Activated CD4-positive, alpha-beta T cell treated with anti-CD3 and anti-CD28 coated beads, Interleukin-2, Interleukin-4, amounts not matched to agents 100 ng/mL and 50 ng/mL, durations not matched to agents 16 hours and 8 hours (primary cell): ENCODE measurements around the gene DGUOK.
A peak's percentile ranks its signal among the peaks of the same experiment; 100 is the strongest.
"Not testable (repeated sequence)": the region's sequence is repeated elsewhere in the genome, so short reads cannot be mapped to it uniquely, and the experiment has no call there.

ENCODE experiments used
- DNase-seq: peaks from one replicate; pipeline ENCODE4 v3.0.0-alpha.2; 2020; ENCODE audit warnings: low spot score

Gene DGUOK

GRCh38 chr2:73920577-73921545 is 5.8 kb upstream of the DGUOK start:
- DNase-seq: no peak

- DNase-seq: no peak
Observed at GRCh38 chr2:73921581-73921980, 5.1 kb upstream of the DGUOK start.

GRCh38 chr2:73922681-73923080 is 4.0 kb upstream of the DGUOK start:
- no peak for DNase-seq

- DNase-seq: no peak
Observed at GRCh38 chr2:73925033-73925704, 1.5 kb upstream of the DGUOK start.

- no peak for DNase-seq
Observed at GRCh38 chr2:73925853-73926492, 707 bp upstream of the DGUOK start.

GRCh38 chr2:73927344-73927743 is 664 bp downstream of the DGUOK start:
- no peak for DNase-seq

- DNase-seq: no peak
Observed at GRCh38 chr2:73928963-73929347, 2.3 kb downstream of the DGUOK start.

- DNase-seq: no peak
Observed at GRCh38 chr2:73930386-73930785, 3.7 kb downstream of the DGUOK start.

GRCh38 chr2:73931531-73932500 is 5.1 kb downstream of the DGUOK start:
- DNase-seq: peak; percentile 78

- no peak for DNase-seq
Observed at GRCh38 chr2:73933194-73933593, 6.5 kb downstream of the DGUOK start.

GRCh38 chr2:73935641-73936040 is 9.0 kb downstream of the DGUOK start:
- no peak for DNase-seq

GRCh38 chr2:73937103-73937885 is 10.6 kb downstream of the DGUOK start:
- no peak for DNase-seq

GRCh38 chr2:73937899-73938298 is 11.2 kb downstream of the DGUOK start:
- DNase-seq: no peak

- DNase-seq: peak; percentile 51
Observed at GRCh38 chr2:73938718-73939352, 12.2 kb downstream of the DGUOK start.

GRCh38 chr2:73939419-73939818 is 12.7 kb downstream of the DGUOK start:
- DNase-seq: no peak

- not testable (repeated sequence) for DNase-seq
Observed at GRCh38 chr2:73940066-73940465, 13.4 kb downstream of the DGUOK start.

- no peak for DNase-seq
Observed at GRCh38 chr2:73942664-73943063, 16.0 kb downstream of the DGUOK start.

GRCh38 chr2:73944714-73945113 is 18.0 kb downstream of the DGUOK start:
- peak; percentile 25 for DNase-seq

GRCh38 chr2:73946215-73946614 is 19.5 kb downstream of the DGUOK start:
- no peak for DNase-seq

GRCh38 chr2:73946666-73947065 is 20.0 kb downstream of the DGUOK start:
- DNase-seq: no peak
